NCI-H446 treated with DMSO at 0.1 percent for 48 hours (cell line): ENCODE results near the gene KRTAP19-8.

Experiments used
- DNase-seq: peaks from one replicate; lab custom pipeline; 2025; lab: John Stamatoyannopoulos, UW

The KRTAP19-8 gene

DNA sequence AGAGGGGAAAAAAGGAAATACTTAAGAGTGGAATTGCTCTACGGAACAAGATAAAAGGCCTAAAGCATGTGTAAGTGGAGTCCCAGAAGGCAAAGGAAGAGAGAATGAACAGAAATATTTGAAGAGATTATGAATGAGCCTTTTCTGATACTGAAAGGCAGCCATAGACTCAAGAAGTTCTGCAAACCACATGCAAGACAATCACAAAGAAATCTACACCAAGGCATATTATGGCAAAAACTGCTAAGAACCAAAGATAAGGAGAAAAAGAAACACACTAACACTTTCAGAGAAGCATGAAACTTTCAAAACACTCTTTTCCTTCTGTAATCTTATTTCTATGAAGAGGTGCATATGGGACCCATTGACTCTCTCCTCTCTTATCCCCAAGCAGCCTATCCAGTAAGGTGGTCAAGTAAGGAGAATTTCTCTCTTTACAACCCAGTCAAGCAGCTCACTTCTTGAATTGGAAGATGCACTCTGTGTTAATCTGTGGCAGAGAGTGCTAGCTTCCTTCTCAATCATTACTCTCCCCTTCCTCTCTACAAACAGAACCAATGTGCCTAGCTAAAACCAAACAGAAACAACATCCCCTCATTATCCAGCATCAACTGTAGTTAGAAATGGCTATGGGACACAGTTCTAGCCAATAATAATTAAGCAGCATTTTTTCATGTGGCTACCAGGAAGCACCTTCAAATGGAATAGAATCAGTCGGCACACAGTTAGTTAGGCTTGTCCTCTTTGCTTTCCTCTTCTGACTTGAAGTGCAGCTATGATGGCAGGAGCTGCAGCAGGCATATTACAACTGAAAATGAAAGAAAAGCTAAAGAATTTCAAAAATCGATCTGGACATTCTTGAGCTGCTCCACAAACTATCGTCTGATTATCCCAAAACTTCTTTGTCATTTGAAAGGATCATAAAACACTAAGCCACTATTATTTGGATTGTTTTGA, 25.9 kb downstream of the KRTAP19-8 start:
- no peak for DNase-seq

DNA sequence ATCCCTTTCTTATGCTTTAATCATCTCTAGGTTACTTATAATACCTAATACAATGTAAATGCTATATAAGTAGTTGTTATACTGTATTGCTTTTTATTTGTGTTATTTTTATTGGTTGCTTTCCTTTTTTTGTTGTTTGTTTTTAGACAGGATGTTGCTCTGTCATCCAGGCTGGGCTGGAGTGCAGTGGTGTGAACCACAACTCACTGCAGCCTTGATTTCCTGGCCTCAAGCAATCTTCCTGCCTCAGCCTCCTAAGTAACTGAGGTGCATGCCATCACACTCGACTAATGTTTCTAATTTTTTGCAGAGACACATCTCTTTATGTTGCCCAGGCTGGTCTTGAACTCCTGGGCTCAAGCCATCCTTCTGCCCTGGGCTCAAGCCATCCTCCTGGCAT, 26.9 kb downstream of the KRTAP19-8 start:
- no peak for DNase-seq

DNA sequence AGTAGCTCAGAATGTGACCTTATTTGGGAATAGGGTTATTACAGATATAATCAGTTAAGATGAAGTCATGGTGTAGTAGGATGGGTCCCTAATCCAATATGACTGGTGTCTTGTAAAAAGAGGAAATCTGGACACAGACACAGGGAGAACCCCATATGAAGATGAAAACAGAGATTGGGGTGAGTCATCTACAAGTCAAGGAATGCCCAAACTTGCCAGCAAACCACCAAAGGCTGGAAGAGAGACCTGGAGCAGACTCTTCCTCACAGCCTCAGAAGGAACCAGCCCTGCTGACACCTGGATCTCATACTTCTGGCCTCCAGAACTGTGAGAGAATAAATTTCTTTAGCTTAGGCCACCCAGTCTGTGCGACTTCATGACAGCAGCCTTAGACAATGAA, 29.9 kb downstream of the KRTAP19-8 start:
- DNase-seq: no peak

DNA sequence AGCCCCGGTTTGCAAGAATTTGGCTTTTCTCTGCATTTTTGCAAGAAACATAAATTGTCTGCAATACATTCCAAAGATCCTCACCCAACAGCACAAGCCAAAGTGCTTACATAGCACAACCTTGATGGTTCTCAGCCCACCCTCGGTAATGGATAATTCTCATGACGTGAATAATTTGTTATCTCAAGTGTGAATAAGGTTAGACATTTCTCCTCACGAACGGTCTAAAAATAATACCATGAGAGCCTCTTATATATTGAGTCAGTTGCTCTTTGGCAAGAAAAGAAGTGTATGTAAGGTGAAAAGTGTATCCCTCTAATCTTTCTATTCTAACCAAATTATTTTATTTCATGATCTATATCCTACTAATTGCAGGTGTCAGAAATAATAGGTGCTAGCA, 33.3 kb downstream of the KRTAP19-8 start:
- no peak for DNase-seq

DNA sequence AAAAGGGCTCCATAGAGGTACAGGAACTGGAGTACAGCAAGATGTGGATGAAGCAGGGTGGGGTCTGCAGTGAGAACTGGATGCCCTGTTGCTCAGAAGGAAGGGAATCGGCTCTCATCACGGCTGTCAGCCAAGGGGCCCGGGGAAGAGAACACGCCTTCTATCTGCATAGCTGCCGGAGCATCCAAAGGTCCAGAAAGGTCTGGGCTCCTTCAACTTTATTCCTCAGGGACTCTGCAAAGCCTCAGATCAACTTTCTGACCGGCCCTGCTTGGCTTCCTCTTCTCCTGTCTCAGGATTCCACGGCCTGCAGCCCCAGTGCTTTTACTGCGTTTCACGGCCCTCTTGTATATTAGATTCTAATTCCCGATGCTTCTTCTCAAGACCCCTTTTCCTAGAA, 34.8 kb downstream of the KRTAP19-8 start:
- DNase-seq: no peak

DNA sequence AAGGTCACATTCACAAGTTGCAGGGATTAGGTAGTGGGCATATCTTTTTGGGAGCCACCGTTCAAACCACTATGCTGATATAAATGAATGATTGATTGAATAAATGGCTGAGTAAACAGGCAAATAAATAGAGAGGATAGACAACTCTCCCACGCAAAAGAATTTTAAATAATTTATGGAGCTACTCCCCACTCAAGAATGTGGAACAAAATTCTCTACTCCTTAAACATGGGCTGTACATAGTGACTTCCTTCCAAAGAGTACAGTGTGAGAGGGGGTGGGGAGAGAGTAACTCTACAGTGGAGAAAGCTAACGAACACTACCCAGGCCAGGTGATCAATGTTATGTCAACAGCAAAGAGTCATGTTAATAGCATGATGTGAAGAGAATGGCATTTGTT, 40.7 kb downstream of the KRTAP19-8 start:
- DNase-seq: no peak

DNA sequence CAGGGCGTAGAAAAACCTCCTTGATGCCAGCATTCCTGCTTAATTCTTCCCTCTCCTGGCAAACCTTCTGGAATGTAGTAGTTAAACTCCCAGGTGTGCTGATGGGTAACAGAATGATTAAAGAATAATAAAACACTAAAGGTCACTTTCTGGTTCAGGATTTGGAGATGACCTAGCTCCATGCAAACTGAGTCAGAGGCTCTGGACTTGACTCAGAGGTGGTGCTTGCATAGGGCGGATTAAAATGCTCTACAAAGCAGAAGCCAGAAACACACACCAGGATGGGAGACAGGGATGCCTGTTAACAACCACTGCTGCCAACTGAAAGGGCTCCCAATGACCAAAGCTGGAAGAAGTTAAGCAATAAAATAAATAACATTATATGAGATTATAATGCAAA, 41.5 kb downstream of the KRTAP19-8 start:
- no peak for DNase-seq

DNA sequence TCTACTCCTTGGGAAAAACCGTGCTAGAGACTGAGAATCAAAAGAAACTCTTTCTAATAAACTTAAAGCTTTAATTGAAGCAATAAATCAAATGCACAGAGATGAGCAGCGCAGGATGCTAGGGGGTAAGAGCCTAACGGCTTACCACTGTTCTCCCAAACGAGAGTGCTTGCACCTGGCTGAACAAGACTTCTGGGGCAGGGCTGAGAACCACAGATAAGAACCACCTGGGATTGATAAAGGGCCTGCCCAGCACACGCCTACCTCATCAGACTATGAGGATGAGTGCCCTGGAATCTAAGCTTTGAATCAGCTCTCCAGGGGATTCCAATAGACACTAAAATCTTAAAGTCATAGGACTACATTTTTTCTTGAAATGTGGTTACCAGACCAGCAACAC, 43.3 kb downstream of the KRTAP19-8 start:
- DNase-seq: no peak

DNA sequence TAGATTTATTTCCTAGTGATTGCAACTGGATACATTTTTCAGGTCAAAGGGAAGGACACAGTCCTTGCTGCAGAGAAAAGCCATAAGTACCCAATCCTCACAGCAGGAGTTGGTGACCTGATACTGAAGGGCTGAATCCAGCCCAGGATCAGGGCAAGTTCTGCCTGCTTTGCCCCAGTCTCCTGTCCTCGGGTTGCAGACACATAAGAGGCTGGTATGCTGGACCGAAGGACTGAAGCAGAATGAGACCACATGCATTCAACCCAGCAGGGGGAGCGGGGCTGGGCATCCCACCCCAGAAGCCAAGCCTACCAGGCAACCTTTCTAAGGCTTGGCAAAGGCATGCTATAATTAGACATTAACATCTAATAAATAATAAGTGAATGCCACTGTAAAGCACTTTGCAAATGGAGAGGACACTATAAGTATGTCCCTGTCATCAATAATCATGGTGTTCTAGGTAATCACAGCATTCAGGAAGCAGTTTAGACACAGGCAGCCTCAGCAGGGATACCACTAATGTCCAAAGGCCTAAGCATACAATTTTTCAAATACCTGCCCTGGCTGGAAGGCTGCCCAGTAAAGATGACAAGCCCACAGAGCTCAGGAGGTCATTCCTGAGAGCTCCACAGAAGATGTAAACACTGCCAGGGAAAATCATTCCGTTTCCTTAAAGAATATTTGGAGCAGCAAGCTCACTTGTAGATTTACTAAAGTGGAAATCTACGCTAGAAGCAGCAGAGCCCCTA, 47.6 kb downstream of the KRTAP19-8 start:
- DNase-seq: no peak

DNA sequence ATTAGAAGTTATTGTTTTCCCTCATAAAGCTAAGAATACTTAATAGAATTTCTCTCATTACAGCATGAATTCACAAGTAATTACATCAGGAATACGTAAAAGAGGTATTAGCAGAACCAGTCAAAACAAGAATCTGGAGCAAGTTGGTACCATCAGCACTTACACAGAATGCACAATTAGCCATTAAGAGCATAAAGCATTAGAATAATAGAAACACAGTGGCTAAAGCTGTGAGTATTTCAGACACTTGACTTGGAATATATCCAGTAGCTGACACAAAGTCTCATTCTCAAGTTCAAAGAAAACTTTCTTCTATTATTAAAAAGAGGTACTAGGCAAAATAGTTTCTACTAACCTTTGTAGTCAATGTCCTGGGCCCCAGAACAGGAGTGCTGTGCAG, 49.6 kb downstream of the KRTAP19-8 start:
- no peak for DNase-seq
